NCI-H128 (cell line): ENCODE data around the gene NPAS4.

Experiments used
- DNase-seq: peaks from one replicate; lab custom pipeline; 2025; ENCODE audit not compliant: unreplicated experiment; lab: John Stamatoyannopoulos, UW

NPAS4 gene

GRCh38 chr11:66475349-66476172 lies 54.7 kb downstream of the NPAS4 start:
- no peak for DNase-seq
